ENCODE data around the gene SNAPIN. TPM values are rescaled to one million over a fixed set of nuclear protein-coding genes. Genes with fewer than 3 reads are reported as not detected.

SNAPIN gene
- 40.9 and 53.2 TPM in 2 replicates for total RNA-seq

GRCh38 chr1:153658400-153659174 lies at the start of gene SNAPIN:
TSS of gene SNAPIN (plus strand) at chr1:153658703. CDS start at chr1:153658744, 41 bp downstream.

GRCh38 chr1:153612755-153613331 lies 45.7 kb upstream of the SNAPIN start, which contains the start of gene S100A16:
TSS of gene S100A16 (minus strand) at chr1:153613137. CDS start at chr1:153608151, 4,986 bp downstream.

DNA sequence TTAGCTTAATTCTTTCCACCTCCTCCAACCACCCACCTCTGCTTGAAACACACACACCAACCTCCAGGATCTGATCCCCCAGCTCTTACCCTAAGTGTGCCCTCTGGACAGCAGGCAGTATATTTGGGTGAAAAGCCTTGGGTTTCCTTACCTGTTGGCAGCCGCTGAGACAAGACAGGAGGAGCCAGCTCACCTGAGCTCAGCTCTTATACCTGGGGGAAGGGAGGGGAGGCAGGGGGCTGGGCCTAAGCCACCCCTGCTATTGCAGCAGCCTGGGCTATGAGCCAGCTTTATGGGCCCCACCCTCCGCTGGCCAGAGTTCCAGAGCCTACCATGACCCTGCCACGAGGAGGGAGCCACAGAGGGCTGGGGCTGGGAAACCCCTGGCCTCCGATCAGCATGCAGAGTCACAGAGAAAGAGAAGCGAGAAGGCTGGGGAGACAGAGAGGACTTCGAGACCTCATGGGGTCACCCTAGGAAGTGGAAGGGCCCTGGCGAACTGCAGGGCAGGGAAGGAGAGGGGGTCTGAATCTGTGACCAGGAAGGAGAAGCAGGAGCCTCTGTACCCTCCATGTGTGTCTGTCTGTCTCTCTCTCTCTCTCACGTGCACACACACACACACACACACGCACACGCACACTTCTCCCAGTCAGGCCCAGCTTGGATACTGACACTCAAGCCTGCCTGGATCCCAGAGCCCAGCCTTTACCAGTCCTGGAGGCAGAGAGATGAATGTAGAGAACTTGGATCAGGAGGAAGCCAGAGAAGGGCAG lies 42.2 kb upstream of the SNAPIN start, which contains the start of gene S100A14:
S100A14 (minus strand) TSS at position 182 of the 773 bp plus-strand sequence. CDS start 467 bp downstream, outside the sequence.

GRCh38 chr1:153626904-153627714 lies 31.4 kb upstream of the SNAPIN start, which contains the start of gene S100A13:
TSS of gene S100A13 (minus strand) at chr1:153627505. CDS start at chr1:153626472, 1,033 bp downstream.

DNA sequence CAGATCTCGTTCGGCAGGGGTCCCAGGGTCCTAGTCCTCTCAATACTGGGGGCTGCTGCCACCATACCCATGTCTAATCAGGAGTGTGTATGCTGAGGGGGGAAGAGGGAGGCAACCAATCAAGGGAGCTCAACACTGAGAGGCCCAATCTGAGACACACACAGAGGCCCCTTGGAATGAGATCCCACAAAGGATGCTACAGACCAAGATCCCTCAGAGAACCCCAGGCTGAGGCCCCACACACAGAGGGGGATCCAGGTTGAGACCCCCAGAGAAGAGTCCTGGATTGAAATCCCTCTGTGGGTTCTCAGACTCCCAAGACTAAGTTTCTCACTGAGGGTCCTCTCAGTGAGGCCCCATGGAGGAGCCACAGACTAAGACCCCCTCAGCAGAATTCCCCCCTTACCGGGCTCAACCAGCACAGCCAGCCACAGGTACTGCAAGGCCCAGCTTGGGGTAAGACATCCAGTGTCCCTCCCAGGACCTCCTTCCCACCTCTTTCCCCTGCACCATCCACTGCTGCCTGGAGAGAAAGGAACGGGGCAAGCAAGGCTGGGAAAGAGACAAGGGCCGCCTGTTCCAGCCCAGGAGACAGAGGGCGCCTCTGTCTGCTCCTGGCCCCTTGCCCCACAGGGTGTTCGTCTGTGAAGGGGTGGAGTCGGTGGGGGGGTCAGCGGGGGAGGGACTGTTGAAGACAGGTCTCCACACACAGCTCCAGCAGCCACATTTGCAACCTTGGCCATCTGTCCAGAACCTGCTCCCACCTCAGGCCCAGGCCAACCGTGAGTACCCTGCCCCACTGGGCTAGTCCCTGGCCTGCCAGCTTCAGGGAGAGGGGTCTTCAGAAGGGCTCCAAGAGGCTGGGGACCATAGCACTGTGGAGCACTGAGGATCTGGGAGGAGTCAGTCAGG lies 30.5 kb upstream of the SNAPIN start, which contains the start of gene S100A1:
S100A1 (plus strand) TSS at position 720 of the 912 bp plus-strand sequence. CDS start 2,088 bp downstream, outside the sequence.

DNA sequence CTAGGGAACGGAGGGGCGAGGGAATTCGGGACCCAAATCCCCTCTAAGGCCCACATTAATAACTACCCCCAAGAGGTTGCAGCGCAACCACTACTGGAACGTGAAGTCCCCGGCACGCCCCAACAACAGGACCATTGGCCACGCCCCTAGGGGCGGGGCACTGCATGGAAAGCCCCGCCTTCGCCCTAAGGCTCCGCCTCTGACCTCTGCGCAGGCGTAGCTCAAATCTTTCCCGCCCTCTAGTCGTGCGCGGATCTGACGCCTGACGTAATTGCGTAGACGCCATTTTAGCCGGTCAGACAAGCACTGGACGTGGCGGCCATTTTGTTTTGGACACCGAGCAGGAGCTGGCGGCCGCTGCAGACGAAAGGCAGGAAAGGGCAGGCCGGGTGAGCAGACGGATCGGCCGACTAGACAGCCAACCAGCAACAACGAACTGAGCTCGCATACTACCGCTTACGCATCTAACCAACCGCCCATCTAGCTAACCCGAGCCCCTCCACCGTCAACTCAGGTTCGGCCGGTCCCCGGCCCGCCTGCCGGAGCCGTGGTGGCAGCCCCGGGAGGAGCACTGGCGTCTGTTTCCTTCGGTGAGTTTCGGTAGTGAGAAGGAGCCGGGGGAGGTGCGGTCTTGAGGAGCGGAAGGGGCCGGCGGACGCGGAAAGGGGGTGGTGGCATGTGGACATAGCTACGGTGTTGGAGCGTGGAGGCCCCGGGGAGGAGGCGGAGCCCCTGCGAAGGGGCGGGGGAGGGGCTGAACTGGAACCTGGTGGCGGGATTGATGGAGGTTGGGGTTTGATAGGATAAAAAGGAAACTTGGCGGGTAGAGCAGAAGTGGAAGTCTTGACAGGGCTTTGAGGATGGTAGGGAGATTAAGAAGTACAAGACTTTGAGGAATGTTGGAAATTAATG lies 24.5 kb upstream of the SNAPIN start, which contains the start of gene CHTOP:
CHTOP (plus strand) TSS at position 313 of the 912 bp plus-strand sequence. CDS start 2,523 bp downstream, outside the sequence.

DNA sequence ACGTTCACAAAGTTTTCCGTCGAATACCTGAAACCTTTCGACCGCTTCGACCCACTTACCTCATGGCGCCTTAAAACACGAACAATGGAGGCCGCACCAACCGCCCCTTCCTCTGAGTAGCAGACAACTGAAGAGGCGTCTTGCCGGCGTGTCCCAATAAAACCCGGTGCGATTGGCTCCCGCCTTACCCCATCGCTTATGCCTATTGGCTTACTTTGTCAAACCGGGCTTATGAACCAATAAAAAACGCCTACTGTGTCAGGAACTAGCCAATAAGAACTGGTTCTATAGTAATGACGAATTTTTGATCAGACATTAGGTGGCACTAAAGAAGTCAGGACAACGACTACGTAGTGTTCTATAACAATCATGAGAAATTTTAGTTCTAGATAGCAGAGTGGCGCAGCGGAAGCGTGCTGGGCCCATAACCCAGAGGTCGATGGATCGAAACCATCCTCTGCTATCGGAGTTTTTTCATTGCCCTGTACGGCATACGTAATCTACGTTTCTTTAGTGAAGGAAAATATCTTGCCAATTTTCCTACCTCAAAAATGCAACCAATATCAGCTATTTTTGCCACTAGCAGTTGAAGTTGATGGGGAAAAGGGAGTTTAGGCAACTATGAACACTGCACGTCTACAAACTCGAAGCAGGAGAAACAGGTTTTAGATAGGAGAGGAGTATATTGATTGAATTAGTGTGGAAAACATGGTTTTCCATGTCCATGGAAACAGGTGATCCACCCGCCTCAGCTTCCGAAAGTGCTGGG lies 12.5 kb downstream of the SNAPIN start, which contains the start of gene ILF2:
ILF2 (minus strand) TSS at position 135 of the 769 bp plus-strand sequence; CDS start at position 64, 71 bp downstream.

GRCh38 chr1:153678519-153679336 lies 20.2 kb downstream of the SNAPIN start, which contains the start of gene NPR1:
TSS of gene NPR1 (plus strand) at chr1:153678688. CDS start at chr1:153679109, 421 bp downstream.

Other genes with a start within 250 kb of the SNAPIN start
- gene S100A7A, start 242.2 kb upstream of the SNAPIN start, total RNA-seq, result under 0.01 TPM in 1 of 2 replicates, not detected in the other
- 5.2 and 13.3 TPM in 2 replicates for gene S100A7, start 198.1 kb upstream of the SNAPIN start, total RNA-seq
- 1,494 and 3,100 TPM in 2 replicates for gene S100A6, start 122.7 kb upstream of the SNAPIN start, total RNA-seq
- gene S100A5, start 117.8 kb upstream of the SNAPIN start, total RNA-seq, result not detected in 2 replicates
- 5.7 and 25.3 TPM in 2 replicates for gene S100A4, start 112.9 kb upstream of the SNAPIN start, total RNA-seq
- gene S100A3, start 109.4 kb upstream of the SNAPIN start, total RNA-seq, result 7.7 and 12.7 TPM in 2 replicates
- 7,785 and 8,615 TPM in 2 replicates for gene S100A2, start 92.9 kb upstream of the SNAPIN start, total RNA-seq
- gene S100A16, start 45.6 kb upstream of the SNAPIN start, total RNA-seq, result 1,743 and 1,927 TPM in 2 replicates
- 1,521 and 2,019 TPM in 2 replicates for gene S100A14, start 42.4 kb upstream of the SNAPIN start, total RNA-seq
- 180 and 189 TPM in 2 replicates for gene S100A13, start 31.2 kb upstream of the SNAPIN start, total RNA-seq
- gene S100A1, start 30.3 kb upstream of the SNAPIN start, total RNA-seq, result not detected in 2 replicates
- 36.5 and 57.2 TPM in 2 replicates for gene CHTOP, start 24.6 kb upstream of the SNAPIN start, total RNA-seq
- 152 and 287 TPM in 2 replicates for gene ILF2, start 12.3 kb downstream of the SNAPIN start, total RNA-seq
- 0.08 TPM in 1 of 2 replicates, not detected in the other for gene NPR1, start 20.0 kb downstream of the SNAPIN start, total RNA-seq
- gene INTS3, start 69.3 kb downstream of the SNAPIN start, total RNA-seq, result 18.7 and 26.2 TPM in 2 replicates
- 7.3 and 8.2 TPM in 2 replicates for gene SLC27A3, start 116.7 kb downstream of the SNAPIN start, total RNA-seq

All from hair follicular keratinocyte (primary cell).